Upper lobe of left lung (tissue), 6 donors: ENCODE data around the gene POLDIP3. TPM values are rescaled to one million over a fixed set of nuclear protein-coding genes. Genes with fewer than 3 reads are reported as not detected.

Experiments
- ATAC-seq, 2 donors: fragments of 200-7000 bp; cut with Tn5 transposase; one replicate each; pipeline ENCODE4 v1.9.1; 2022; ENCODE audit warnings: mild to moderate bottlenecking in 2 of 2, moderate library complexity in 2 of 2; ENCODE audit not compliant: low FRiP score in 2 of 2
- DNase-seq, 2 donors: peaks; one replicate each; pipeline ENCODE4 v3.0.0-alpha.2; 2019 to 2020
- H3K27ac ChIP-seq, 4 donors: fragments of 200-600 bp; sonication (generic); one replicate each; pipeline ENCODE4 v1.5.1; 2016 to 2019
- H3K27me3 ChIP-seq, 4 donors: fragments of 200-600 bp; sonication (generic); one replicate each; pipeline ENCODE4 v1.5.1; 2017 to 2019
- H3K36me3 ChIP-seq, 4 donors: fragments of 200-600 bp; sonication (generic); one replicate each; pipeline ENCODE4 v1.5.1; 2016 to 2019
- H3K4me1 ChIP-seq, 4 donors: fragments of 200-600 bp; sonication (generic); one replicate each; pipeline ENCODE4 v1.5.1; 2018 to 2019
- H3K4me3 ChIP-seq, 4 donors: fragments of 200-600 bp; sonication (generic); one replicate each; pipeline ENCODE4 v1.5.1; 2017 to 2019; ENCODE audit warnings: mild to moderate bottlenecking in 2 of 4, moderate library complexity in 1 of 4
- H3K9me3 ChIP-seq, 4 donors: fragments of 200-600 bp; sonication (generic); one replicate each; pipeline ENCODE4 v1.5.1; 2018 to 2019
- CTCF ChIP-seq, 6 experiments: fragments of 450-650 bp in 4 of 6; fragments of 200-600 bp in 2 of 6; sonication (generic) in 2 of 6; IDR thresholded peaks; one replicate each; pipeline ENCODE4 v1.5.1; 2016 to 2019; ENCODE audit warnings: antibody characterized with exemption in 6 of 6
- EP300 ChIP-seq, 4 donors: sonication (generic); formaldehyde crosslinking; IDR thresholded peaks; one replicate each; pipeline ENCODE4 v1.5.1; 2017; ENCODE audit warnings: antibody characterized with exemption in 4 of 4, control low read depth in 2 of 4
- POLR2A ChIP-seq, 4 donors: fragments of 450-650 bp; IDR thresholded peaks; one replicate each; pipeline ENCODE4 v1.5.1; 2016 to 2017; ENCODE audit warnings: antibody characterized with exemption in 4 of 4, mild to moderate bottlenecking in 2 of 4
- POLR2AphosphoS5 ChIP-seq, 2 donors: sonication (generic); formaldehyde crosslinking; IDR thresholded peaks; one replicate each; pipeline ENCODE4 v1.5.1; 2017; ENCODE audit warnings: antibody characterized with exemption in 2 of 2
- WGBS, 2 donors: methylation state at CpG; one replicate each; pipeline ENCODE4 v1.1.5; 2017 to 2018; 5-methylcytosine and 5-hydroxymethylcytosine counted together
- total RNA-seq, 6 donors: library from RNA; depleted of rRNA in 4 of 6; stranded (reverse); fragments of >200 nt in 4 of 6; gene quantifications; one replicate each; pipeline versions ENCODE4 v1.1.0 to v1.2.1, GENCODE V29; 2016 to 2021
- donor health status: DM: no; HTN: no; CAD: no; lungs with moderate emphysema.
- donor health status: DM: no; HTN: yes; CAD: no; lungs with severe emphysema.

POLDIP3 gene
- total RNA-seq, 6 donors from 2014 or later = 38.0 to 74.5 (median 55.6) TPM

GRCh38 chr22:42654436-42655073 is 39.9 kb upstream of the POLDIP3 start:
- H3K9me3 ChIP-seq = no peaks in the 10 kb centered on the region
- no peak overlapping the region for H3K4me3 ChIP-seq
- H3K27me3 ChIP-seq = no peaks in the 10 kb centered on the region
- 83 to 84% methylated on average over 7 of the region's 7 CpGs for WGBS, 2 donors
- ATAC-seq (no peak), DNase-seq (no peak)
- no peak overlapping the region for H3K27ac ChIP-seq
- TF ChIP-seq POLR2A (IDR thresholded peaks at IDR 0.05) (no peak), EP300 (IDR thresholded peaks at IDR 0.05) (no peak), CTCF (IDR thresholded peaks at IDR 0.05) (no peak), POLR2AphosphoS5 (IDR thresholded peaks at IDR 0.05) (no peak)
- H3K4me1 ChIP-seq = peaks cover 2 to 18% (median 3%) of the 10 kb centered on the region in 4 donors
- H3K36me3 ChIP-seq = no peaks in the 10 kb centered on the region

DNA sequence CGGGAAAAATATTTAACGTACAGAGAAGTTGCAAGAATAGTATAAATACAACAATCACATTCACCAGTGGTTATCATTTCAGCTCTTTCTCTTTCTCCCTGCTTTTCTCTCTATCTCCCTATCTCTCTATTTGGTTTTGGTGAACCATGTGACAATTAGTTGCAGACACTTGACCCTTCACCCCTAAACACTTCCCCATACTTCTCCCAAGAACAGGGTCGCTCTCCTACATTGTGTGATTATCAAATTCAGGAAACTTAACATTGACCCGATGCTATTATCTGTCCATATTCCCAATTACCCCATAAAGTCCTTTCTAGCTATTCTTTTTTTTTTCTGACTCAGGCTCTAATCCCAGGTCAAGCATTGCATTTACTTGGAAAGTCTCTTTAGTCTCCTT is 39.3 kb upstream of the POLDIP3 start:
- no peak for ATAC-seq
- Histone ChIP-seq H3K27ac (no peak overlapping the region), H3K9me3 (no peaks in the 10 kb centered on the region), H3K4me1 (peaks cover 3 to 20% (median 5%) of the 10 kb centered on the region in 4 donors), H3K4me3 (no peak overlapping the region), H3K27me3 (no peaks in the 10 kb centered on the region), H3K36me3 (no peaks in the 10 kb centered on the region)
- DNase-seq = no peak
- TF ChIP-seq CTCF (IDR thresholded peaks at IDR 0.05) (no peak), EP300 (IDR thresholded peaks at IDR 0.05) (no peak)
- WGBS, 2 donors = 82 to 83% methylated on average over 4 of the region's 4 CpGs

- no peak for DNase-seq
- no peak for ATAC-seq
- Histone ChIP-seq H3K4me1 (peaks cover 26 to 38% (median 30%) of the 10 kb centered on the region in 4 donors), H3K27me3 (no peaks in the 10 kb centered on the region), H3K27ac (no peak overlapping the region), H3K9me3 (no peaks in the 10 kb centered on the region), H3K36me3 (no peaks in the 10 kb centered on the region), H3K4me3 (no peak overlapping the region)
- TF ChIP-seq CTCF (IDR thresholded peaks at IDR 0.05) (no peak), POLR2AphosphoS5 (IDR thresholded peaks at IDR 0.05) (no peak), POLR2A (IDR thresholded peaks at IDR 0.05) (no peak), EP300 (IDR thresholded peaks at IDR 0.05) (no peak)
- WGBS, 2 donors = 85 to 95% methylated on average over 6 to 7 of the region's 7 CpGs
Measured at GRCh38 chr22:42651134-42651533, 36.5 kb upstream of the POLDIP3 start.

DNA sequence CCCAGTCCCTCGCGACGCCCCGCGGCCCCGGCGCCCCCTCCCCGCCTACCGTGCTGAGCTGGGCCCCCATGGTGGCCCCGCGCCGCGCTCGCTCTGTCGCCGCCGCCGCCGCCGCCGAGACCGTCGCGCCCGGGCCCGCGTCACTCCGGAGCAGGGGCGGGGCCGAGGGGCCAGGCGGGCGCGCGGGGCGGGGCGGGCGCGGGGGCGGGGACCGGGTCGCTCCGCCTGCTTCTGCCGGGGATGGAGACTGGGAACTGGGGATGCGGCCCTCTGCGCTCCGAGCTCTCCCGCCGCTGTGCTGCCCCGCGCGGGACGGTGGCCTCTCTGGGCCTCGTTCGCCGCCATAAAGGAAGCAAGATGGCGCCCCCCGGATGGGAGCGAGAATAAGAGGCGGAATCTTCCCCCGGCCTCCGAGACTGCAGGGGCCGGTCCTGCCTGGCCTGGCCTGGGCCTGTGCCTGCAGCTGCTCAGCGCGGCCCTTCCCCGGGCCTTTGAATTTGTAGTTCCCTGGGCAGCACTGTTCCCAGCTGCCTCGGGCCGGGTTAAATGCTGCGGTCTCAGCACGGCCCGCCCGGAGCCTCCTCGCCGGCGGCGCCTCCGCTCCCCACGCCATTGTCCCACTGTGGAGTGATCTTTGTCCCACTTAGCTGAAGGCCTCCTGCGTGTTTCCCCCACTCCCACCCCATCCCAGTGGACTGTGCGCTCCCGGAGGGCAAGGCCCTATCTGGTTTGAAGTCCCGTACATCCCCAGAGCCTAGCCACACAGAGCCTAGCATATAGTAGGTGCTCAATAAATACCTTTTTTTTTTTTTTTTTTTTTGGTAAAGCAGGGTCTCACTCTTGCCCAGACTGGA is 34.8 kb upstream of the POLDIP3 start, which contains the start of gene CYB5R3:
Gene CYB5R3 (minus strand): TSS at position 147 of the 854 bp plus-strand sequence. CDS start 77 bp downstream, at position 70.
- DNase-seq (peak; percentile 83 to 98), ATAC-seq (peak; percentile 72 to 90)
- WGBS, 2 donors = 31 to 41% methylated on average over 17 to 19 of the region's 81 CpGs
- peak in 3 of 4 donors; percentile 7 to 51 (median 11) for TF ChIP-seq POLR2A (IDR thresholded peaks at IDR 0.05)
- no peak for TF ChIP-seq CTCF (IDR thresholded peaks at IDR 0.05)
- Histone ChIP-seq H3K9me3 (no peaks in the 10 kb centered on the region), H3K27me3 (no peaks in the 10 kb centered on the region), H3K27ac (peak within 1 kb of the TSS; percentile 87 to 95 (median 93)), H3K4me3 (peak within 1 kb of the TSS; percentile 74 to 94 (median 86)), H3K36me3 (no peaks in the 10 kb centered on the region), H3K4me1 (peaks cover 43 to 55% (median 46%) of the 10 kb centered on the region in 4 donors)
